ENCODE measurements around the gene SLC17A2. TPM values are rescaled to one million over a fixed set of nuclear protein-coding genes. Genes with fewer than 3 reads are reported as not detected.

Gene SLC17A2
- total RNA-seq = not detected in 2 replicates

GRCh38 chr6:25930532-25931410 lies at the start of gene SLC17A2:
Gene SLC17A2, minus strand, starts transcription at chr6:25930691. Its CDS starts 4,895 bp downstream, at chr6:25925796.

GRCh38 chr6:25962149-25963127 lies 31.9 kb upstream of the SLC17A2 start, which contains the start of gene TRIM38:
Gene TRIM38, plus strand, starts transcription at chr6:25962802. Its CDS starts 3,721 bp downstream, at chr6:25966523.

GRCh38 chr6:25874118-25874517 lies 56.4 kb downstream of the SLC17A2 start, which contains the start of gene SLC17A3:
Gene SLC17A3, minus strand, starts transcription at chr6:25874243. Its CDS starts 5,856 bp downstream, at chr6:25868387.

Other genes starting within 250 kb of the SLC17A2 start
- gene SLC17A4, start 175.9 kb downstream of the SLC17A2 start, total RNA-seq = under 0.01 TPM in 1 of 2 replicates, not detected in the other
- 1.4 TPM in 1 of 2 replicates, not detected in the other for gene SLC17A1, start 98.6 kb downstream of the SLC17A2 start, total RNA-seq
- 0.72 TPM in 1 of 2 replicates, not detected in the other for gene SLC17A3, start 56.4 kb downstream of the SLC17A2 start, total RNA-seq
- gene TRIM38, start 32.1 kb upstream of the SLC17A2 start, total RNA-seq = 4.0 and 4.3 TPM in 2 replicates
- gene HFE, start 156.7 kb upstream of the SLC17A2 start, total RNA-seq = 3.4 and 5.5 TPM in 2 replicates

Measured in tracheal epithelial cell (primary cell).